IPS-NIHi7 (cell line): ENCODE measurements around the gene CCDC14.
"Not testable (repeated sequence)": the region's sequence is repeated elsewhere in the genome, so short reads cannot be mapped to it uniquely, and the experiment has no call there.

ENCODE experiments used
- DNase-seq: peaks from one replicate; pipeline ENCODE4 v3.0.0; 2012; ENCODE audit warnings: mixed read lengths; ENCODE audit errors: extremely low spot score

CCDC14 gene

GRCh38 chr3:123899300-123899865, 61.6 kb downstream of the CCDC14 start:
- DNase-seq: no peak

- DNase-seq: no peak
These were observed 68.0 kb downstream of the CCDC14 start for GRCh38 chr3:123893012-123893411.

- DNase-seq: no peak
These were observed 68.8 kb downstream of the CCDC14 start for GRCh38 chr3:123892195-123892594.

- not testable (repeated sequence) for DNase-seq
These were observed 70.0 kb downstream of the CCDC14 start for GRCh38 chr3:123890991-123891390.

GRCh38 chr3:123890162-123890561, 70.9 kb downstream of the CCDC14 start:
- DNase-seq: not testable (repeated sequence)

- no peak for DNase-seq
These were observed 76.0 kb downstream of the CCDC14 start for GRCh38 chr3:123884993-123885392.

GRCh38 chr3:123884203-123884831, 76.7 kb downstream of the CCDC14 start, which contains the start of gene MYLK:
MYLK (minus strand) TSS chr3:123884332; CDS start chr3:123793841, 90,491 bp downstream.
- DNase-seq: peak; percentile 95

- DNase-seq: peak; percentile 51
These were observed 77.3 kb downstream of the CCDC14 start for GRCh38 chr3:123883701-123884202.

- no peak for DNase-seq
These were observed 77.9 kb downstream of the CCDC14 start for GRCh38 chr3:123883111-123883510.

GRCh38 chr3:123881771-123882170, 79.3 kb downstream of the CCDC14 start:
- no peak for DNase-seq

GRCh38 chr3:123880998-123881561, 79.9 kb downstream of the CCDC14 start:
- peak; percentile 48 for DNase-seq

GRCh38 chr3:123878807-123879206, 82.2 kb downstream of the CCDC14 start:
- no peak for DNase-seq

GRCh38 chr3:123877965-123878364, 83.1 kb downstream of the CCDC14 start:
- no peak for DNase-seq

GRCh38 chr3:123877466-123877865, 83.6 kb downstream of the CCDC14 start:
- DNase-seq: no peak

- no peak for DNase-seq
These were observed 84.2 kb downstream of the CCDC14 start for GRCh38 chr3:123876858-123877257.

GRCh38 chr3:123872621-123873020, 88.4 kb downstream of the CCDC14 start:
- no peak for DNase-seq

GRCh38 chr3:123871946-123872345, 89.1 kb downstream of the CCDC14 start:
- DNase-seq: no peak

- no peak for DNase-seq
These were observed 91.0 kb downstream of the CCDC14 start for GRCh38 chr3:123870033-123870432.

- no peak for DNase-seq
These were observed 91.9 kb downstream of the CCDC14 start for GRCh38 chr3:123869165-123869564.

- no peak for DNase-seq
These were observed 96.3 kb downstream of the CCDC14 start for GRCh38 chr3:123864706-123865105.
